Memory B cell (primary cell): ENCODE measurements around the gene EPS8L1.
"Not testable (repeated sequence)": the region's sequence is repeated elsewhere in the genome, so short reads cannot be mapped to it uniquely, and the experiment has no call there.

Experiments used
- ATAC-seq: fragments of 150-1000 bp; cut with Tn5 transposase; 2 replicates; pipeline ENCODE4 v1.10.0; 2021; ENCODE audit warnings: low read depth, mild to moderate bottlenecking, moderate library complexity
- DNase-seq, 2 donors: peaks; one replicate each; pipeline ENCODE4 v3.0.0; 2022; ENCODE audit warnings: low spot score in 2 of 2
- H3K27ac Mint-ChIP-seq: one replicate; pipeline ENCODE4 v1.8.0; 2022; ENCODE audit warnings: mild to moderate bottlenecking, moderate library complexity, mixed read lengths
- H3K27me3 Mint-ChIP-seq: one replicate; pipeline ENCODE4 v1.8.0; 2022; ENCODE audit warnings: mixed read lengths
- H3K36me3 Mint-ChIP-seq: one replicate; pipeline ENCODE4 v1.8.0; 2022; ENCODE audit warnings: mild to moderate bottlenecking, mixed read lengths
- H3K4me1 Mint-ChIP-seq: one replicate; pipeline ENCODE4 v1.8.0; 2022; ENCODE audit warnings: mixed read lengths
- H3K4me3 Mint-ChIP-seq: one replicate; pipeline ENCODE4 v1.8.0; 2022; ENCODE audit warnings: mild to moderate bottlenecking, moderate library complexity, mixed read lengths
- H3K9me3 Mint-ChIP-seq: one replicate; pipeline ENCODE4 v1.8.0; 2022; ENCODE audit warnings: mixed read lengths

EPS8L1 gene

DNA sequence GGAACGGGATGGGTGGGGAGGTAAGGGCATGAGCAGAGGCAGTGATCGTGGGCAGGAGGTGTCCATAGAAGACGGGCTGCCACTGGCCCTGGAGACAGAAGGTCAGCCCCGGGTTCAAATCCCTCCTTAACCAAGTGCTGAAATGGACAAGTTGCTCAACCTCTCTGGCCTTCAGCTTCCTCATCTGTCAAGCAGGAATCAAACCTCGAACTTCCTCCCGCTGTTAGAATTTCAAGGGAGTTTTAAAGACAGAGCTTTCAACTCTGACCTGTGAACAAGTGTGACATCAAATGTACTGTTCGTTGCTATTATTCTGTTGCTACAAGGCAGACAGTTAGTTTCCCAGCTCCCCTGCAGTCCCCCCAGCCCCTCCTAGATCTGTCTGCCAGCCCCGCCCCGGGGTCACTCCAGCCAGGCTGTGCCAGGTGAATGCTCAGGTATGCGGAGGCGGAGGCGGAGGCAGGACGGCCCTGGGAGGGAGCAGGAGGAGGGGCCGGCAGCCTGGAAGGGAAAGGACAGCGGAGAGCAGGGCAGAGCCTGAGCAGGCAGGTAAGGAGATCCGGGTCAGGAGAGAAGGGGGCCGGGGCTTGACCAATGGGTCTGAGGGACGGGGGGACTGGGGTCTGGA is at the start of gene EPS8L1:
Gene EPS8L1, plus strand, starts transcription at position 499 of the 628 bp plus-strand sequence. CDS start 576 bp downstream, outside the sequence.
- H3K36me3 Mint-ChIP-seq = peaks cover 3% of the 10 kb centered on the region
- H3K27ac Mint-ChIP-seq = no peak within 1 kb of the TSS
- peaks cover 46% of the 10 kb centered on the region for H3K27me3 Mint-ChIP-seq
- no peak for ATAC-seq
- no peak for DNase-seq
- peaks cover 3% of the 10 kb centered on the region for H3K9me3 Mint-ChIP-seq
- H3K4me1 Mint-ChIP-seq = peaks cover 8% of the 10 kb centered on the region
- no peak within 1 kb of the TSS for H3K4me3 Mint-ChIP-seq

DNA sequence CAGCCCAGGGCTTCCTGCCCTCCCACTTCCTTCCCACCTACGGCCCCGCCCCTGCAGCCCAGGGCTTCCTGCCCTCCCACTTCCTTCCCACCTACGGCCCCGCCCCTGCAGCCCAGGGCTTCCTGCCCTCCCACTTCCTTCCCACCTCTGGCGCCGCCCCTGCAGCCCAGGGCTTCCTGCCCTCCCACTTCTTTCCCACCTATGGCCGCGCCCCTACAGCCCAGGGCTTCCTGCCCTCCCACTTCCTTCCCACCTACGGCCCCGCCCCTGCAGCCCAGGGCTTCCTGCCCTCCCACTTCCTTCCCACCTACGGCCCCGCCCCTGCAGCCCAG is 48.6 kb upstream of the EPS8L1 start:
- H3K4me3 Mint-ChIP-seq, H3K9me3 Mint-ChIP-seq, H3K27me3 Mint-ChIP-seq, DNase-seq, H3K27ac Mint-ChIP-seq, H3K4me1 Mint-ChIP-seq, ATAC-seq: not testable (repeated sequence)
- H3K36me3 Mint-ChIP-seq = peaks cover 17% of the 10 kb centered on the region

GRCh38 chr19:55027472-55028337 is 48.0 kb upstream of the EPS8L1 start:
- ATAC-seq (no peak), DNase-seq (no peak)
- no peaks in the 10 kb centered on the region for H3K27me3 Mint-ChIP-seq
- peaks cover 8% of the 10 kb centered on the region for H3K4me1 Mint-ChIP-seq
- no peak overlapping the region for H3K4me3 Mint-ChIP-seq
- H3K27ac Mint-ChIP-seq = no peak overlapping the region
- H3K36me3 Mint-ChIP-seq = peaks cover 12% of the 10 kb centered on the region
- peaks cover 7% of the 10 kb centered on the region for H3K9me3 Mint-ChIP-seq

DNA sequence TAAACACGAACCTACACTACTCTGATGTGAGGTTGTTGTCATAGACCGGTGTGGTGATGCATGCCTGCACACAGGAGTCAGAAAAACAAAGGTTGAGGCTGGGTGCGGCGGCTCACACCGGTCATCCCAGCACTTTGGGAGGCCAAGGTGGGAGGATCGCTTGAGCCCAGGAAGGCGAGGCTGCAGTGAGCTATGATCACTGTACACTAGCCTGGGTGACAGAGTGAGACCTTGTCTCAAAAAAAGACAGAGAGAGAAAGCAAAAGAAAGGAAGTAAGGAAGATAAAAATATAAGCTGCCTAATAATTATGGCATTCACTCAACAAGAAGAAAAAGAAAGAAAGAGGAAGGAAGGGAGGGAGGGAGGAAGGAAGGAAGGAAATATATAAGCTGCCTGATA is 46.9 kb upstream of the EPS8L1 start:
- Mint-ChIP-seq H3K9me3 (peaks cover 3% of the 10 kb centered on the region), H3K27me3 (no peaks in the 10 kb centered on the region), H3K4me1 (peaks cover 8% of the 10 kb centered on the region), H3K36me3 (peaks cover 7% of the 10 kb centered on the region), H3K4me3 (no peak overlapping the region), H3K27ac (no peak overlapping the region)
- DNase-seq (no peak), ATAC-seq (no peak)

DNA sequence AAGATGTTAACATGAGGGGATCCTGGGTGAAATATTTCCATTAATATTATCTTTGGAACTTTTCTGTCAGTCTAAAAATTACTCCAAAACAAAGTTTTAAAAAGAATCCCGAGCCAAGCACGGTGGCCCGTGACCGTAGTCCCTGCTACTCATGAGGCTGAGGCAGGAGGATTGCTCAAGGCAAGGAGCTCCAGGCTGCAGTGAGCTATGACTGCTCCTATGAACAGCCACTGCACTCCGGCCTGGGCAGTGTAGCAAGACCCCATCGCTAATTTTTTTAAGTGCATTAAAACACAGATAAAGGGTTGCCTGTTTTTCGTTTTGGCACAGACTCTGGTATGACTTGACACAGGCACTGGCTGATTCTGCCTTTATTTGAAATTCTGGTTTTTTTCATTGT is 44.5 kb upstream of the EPS8L1 start:
- no peak overlapping the region for H3K4me3 Mint-ChIP-seq
- H3K27ac Mint-ChIP-seq = no peak overlapping the region
- peaks cover 7% of the 10 kb centered on the region for H3K4me1 Mint-ChIP-seq
- peaks cover 2% of the 10 kb centered on the region for H3K36me3 Mint-ChIP-seq
- ATAC-seq (no peak), DNase-seq (no peak)
- no peaks in the 10 kb centered on the region for H3K27me3 Mint-ChIP-seq
- peaks cover 2% of the 10 kb centered on the region for H3K9me3 Mint-ChIP-seq

DNA sequence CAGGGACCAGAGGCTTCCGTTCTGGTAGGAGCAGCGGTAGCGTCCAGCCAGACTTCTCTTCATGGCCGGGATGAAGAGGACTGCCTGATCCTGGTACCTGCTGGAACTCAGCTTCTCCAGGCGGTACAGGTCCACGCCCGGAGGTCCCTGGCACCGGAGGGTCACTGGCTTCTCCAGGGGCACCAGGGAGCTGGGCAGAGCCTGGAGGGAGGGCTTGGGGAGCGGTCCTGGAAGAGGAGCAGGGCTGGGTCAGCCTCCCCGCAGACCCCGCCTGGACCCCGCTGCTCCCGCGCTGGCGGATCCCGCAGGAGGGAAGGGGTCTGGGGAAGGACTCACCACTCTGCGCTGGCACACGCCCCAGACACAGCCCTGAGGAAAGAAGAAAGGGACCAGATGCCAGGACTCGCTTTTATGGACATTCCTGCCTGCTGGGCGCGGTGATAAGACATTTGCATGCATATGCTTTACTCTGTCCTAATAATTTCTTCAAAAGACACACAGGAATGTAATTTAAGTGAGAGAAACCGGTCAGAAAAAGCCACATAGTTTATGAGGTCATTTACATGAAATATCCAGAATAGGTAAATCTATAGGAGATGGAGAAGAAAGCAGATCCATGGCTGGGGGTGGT is 43.4 kb upstream of the EPS8L1 start:
- ATAC-seq (no peak), DNase-seq (no peak)
- H3K36me3 Mint-ChIP-seq = no peaks in the 10 kb centered on the region
- H3K9me3 Mint-ChIP-seq = no peaks in the 10 kb centered on the region
- no peak overlapping the region for H3K4me3 Mint-ChIP-seq
- peaks cover 5% of the 10 kb centered on the region for H3K4me1 Mint-ChIP-seq
- no peak overlapping the region for H3K27ac Mint-ChIP-seq
- no peaks in the 10 kb centered on the region for H3K27me3 Mint-ChIP-seq

GRCh38 chr19:55032976-55033643 is 42.6 kb upstream of the EPS8L1 start:
- not testable (repeated sequence) for ATAC-seq, H3K4me3 Mint-ChIP-seq, H3K36me3 Mint-ChIP-seq, H3K27me3 Mint-ChIP-seq, H3K27ac Mint-ChIP-seq, H3K4me1 Mint-ChIP-seq, H3K9me3 Mint-ChIP-seq, DNase-seq

- no peak overlapping the region for H3K4me3 Mint-ChIP-seq
- no peak overlapping the region for H3K27ac Mint-ChIP-seq
- DNase-seq (no peak), ATAC-seq (no peak)
- no peaks in the 10 kb centered on the region for H3K4me1 Mint-ChIP-seq
- H3K27me3 Mint-ChIP-seq = no peaks in the 10 kb centered on the region
- H3K9me3 Mint-ChIP-seq = no peaks in the 10 kb centered on the region
- H3K36me3 Mint-ChIP-seq = peaks cover under 1% of the 10 kb centered on the region
Observed at GRCh38 chr19:55034751-55035150, 40.9 kb upstream of the EPS8L1 start.

- no peaks in the 10 kb centered on the region for H3K4me1 Mint-ChIP-seq
- H3K4me3 Mint-ChIP-seq = no peak overlapping the region
- no peaks in the 10 kb centered on the region for H3K27me3 Mint-ChIP-seq
- peaks cover 1% of the 10 kb centered on the region for H3K36me3 Mint-ChIP-seq
- ATAC-seq (no peak), DNase-seq (no peak)
- H3K9me3 Mint-ChIP-seq = no peaks in the 10 kb centered on the region
- no peak overlapping the region for H3K27ac Mint-ChIP-seq
Observed at GRCh38 chr19:55036058-55036457, 39.6 kb upstream of the EPS8L1 start.

- not testable (repeated sequence) for H3K36me3 Mint-ChIP-seq, DNase-seq, H3K27ac Mint-ChIP-seq, ATAC-seq, H3K4me1 Mint-ChIP-seq, H3K4me3 Mint-ChIP-seq, H3K27me3 Mint-ChIP-seq, H3K9me3 Mint-ChIP-seq
Observed at GRCh38 chr19:55037603-55038002, 38.1 kb upstream of the EPS8L1 start.

GRCh38 chr19:55040654-55041053 is 35.0 kb upstream of the EPS8L1 start:
- H3K4me1 Mint-ChIP-seq, H3K4me3 Mint-ChIP-seq, ATAC-seq: not testable (repeated sequence)

GRCh38 chr19:55041244-55041626 is 34.4 kb upstream of the EPS8L1 start:
- ATAC-seq (no peak), DNase-seq (no peak)
- Mint-ChIP-seq H3K9me3 (no peaks in the 10 kb centered on the region), H3K36me3 (peaks cover 16% of the 10 kb centered on the region), H3K27ac (no peak overlapping the region), H3K4me1 (no peaks in the 10 kb centered on the region), H3K4me3 (no peak overlapping the region), H3K27me3 (no peaks in the 10 kb centered on the region)

More at GRCh38 chr19:55040654-55041053, 35.0 kb upstream of the EPS8L1 start:
- not testable (repeated sequence) for H3K27me3 Mint-ChIP-seq, H3K27ac Mint-ChIP-seq, H3K9me3 Mint-ChIP-seq, DNase-seq
- peaks cover 16% of the 10 kb centered on the region for H3K36me3 Mint-ChIP-seq

GRCh38 chr19:55041627-55042343 is 33.9 kb upstream of the EPS8L1 start:
- ATAC-seq (no peak), DNase-seq (no peak)
- no peaks in the 10 kb centered on the region for H3K4me1 Mint-ChIP-seq
- H3K27me3 Mint-ChIP-seq = no peaks in the 10 kb centered on the region
- H3K4me3 Mint-ChIP-seq = no peak overlapping the region
- no peak overlapping the region for H3K27ac Mint-ChIP-seq
- H3K9me3 Mint-ChIP-seq = no peaks in the 10 kb centered on the region
- peaks cover 16% of the 10 kb centered on the region for H3K36me3 Mint-ChIP-seq

- ATAC-seq = no peak
- H3K9me3 Mint-ChIP-seq = no peaks in the 10 kb centered on the region
- H3K27ac Mint-ChIP-seq = no peak overlapping the region
Observed at GRCh38 chr19:55042344-55042678, 33.4 kb upstream of the EPS8L1 start.

More at GRCh38 chr19:55042344-55042678, 33.4 kb upstream of the EPS8L1 start:
- no peak for DNase-seq
- H3K4me3 Mint-ChIP-seq = no peak overlapping the region
- no peaks in the 10 kb centered on the region for H3K27me3 Mint-ChIP-seq
- no peaks in the 10 kb centered on the region for H3K4me1 Mint-ChIP-seq
- peaks cover 19% of the 10 kb centered on the region for H3K36me3 Mint-ChIP-seq
